IMR-90 (cell line): ENCODE measurements around the gene FBXW4. TPM values are rescaled to one million over a fixed set of nuclear protein-coding genes. Genes with fewer than 3 reads are reported as not detected.

Experiments used
- ATAC-seq: fragments of 200-7000 bp; cut with Tn5 transposase; 2 replicates; pipeline ENCODE4 v1.9.1; 2020; ENCODE audit warnings: low read depth, mild to moderate bottlenecking, moderate library complexity
- BruUV-seq: library from RNA; stranded (reverse); fragments of 400-500 nt; replicated peaks from 2 replicates; lab custom pipeline; 2021; lab: Mats Ljungman, UMichigan
- CTCF ChIA-PET: fragments of 300-600 bp; formaldehyde crosslinking; extraction: SDS; loops from one replicate; lab custom pipeline; 2021; ENCODE audit warnings: antibody characterized with exemption; lab: Yijun Ruan, JAX
- POLR2A ChIA-PET: fragments of 300-600 bp; sonication (Branson Sonifier 250); formaldehyde crosslinking; loops from one replicate; lab custom pipeline; 2022; ENCODE audit warnings: antibody characterized with exemption; ENCODE audit not compliant: unreplicated experiment; lab: Charles Lee
- DNase-seq: peaks from one replicate; pipeline ENCODE4 v3.0.0; 2013
- H2AFZ ChIP-seq: replicated peaks from 2 replicates; pipeline ENCODE3; 2013; ENCODE audit warnings: low read length, mild to moderate bottlenecking; ENCODE audit not compliant: poor library complexity
- H2AK5ac ChIP-seq: 2 replicates; pipeline ENCODE4 v1.6.1; 2013; ENCODE audit warnings: low read depth, low read length, inconsistent platforms
- H2AK9ac ChIP-seq: replicated peaks from 2 replicates; pipeline ENCODE3; 2013; ENCODE audit warnings: mild to moderate bottlenecking, low read depth, low read length, moderate library complexity; ENCODE audit not compliant: poor library complexity
- H2BK120ac ChIP-seq: 2 replicates; pipeline ENCODE4 v1.6.1; 2013; ENCODE audit warnings: low read depth, low read length, inconsistent platforms
- H2BK15ac ChIP-seq: 3 replicates; pipeline ENCODE4 v1.6.1; 2013; ENCODE audit warnings: low read depth, low read length, inconsistent platforms
- H2BK20ac ChIP-seq: 2 replicates; pipeline ENCODE4 v1.6.1; 2013; ENCODE audit warnings: low read depth, mild to moderate bottlenecking, inconsistent platforms, low read length, moderate library complexity
- H2BK5ac ChIP-seq: 2 replicates; pipeline ENCODE4 v1.6.1; 2013; ENCODE audit warnings: mild to moderate bottlenecking, low read depth, low read length, inconsistent platforms; ENCODE audit not compliant: poor library complexity, severe bottlenecking
- H3K14ac ChIP-seq: replicated peaks from 2 replicates; pipeline ENCODE4 v1.6.1; 2013; ENCODE audit warnings: low read depth, low read length, inconsistent platforms
- H3K18ac ChIP-seq: 2 replicates; pipeline ENCODE4 v1.6.1; 2013; ENCODE audit warnings: low read depth, low read length, control low read depth
- H3K23ac ChIP-seq: 2 replicates; pipeline ENCODE4 v1.6.1; 2013; ENCODE audit warnings: low read depth, low read length, inconsistent platforms
- H3K27ac ChIP-seq: 2 replicates; pipeline ENCODE4 v1.5.1; 2013; ENCODE audit warnings: mild to moderate bottlenecking, control low read depth, low read length; ENCODE audit not compliant: insufficient read depth
- H3K27me3 ChIP-seq: 2 replicates; pipeline ENCODE4 v1.6.1; 2013; ENCODE audit warnings: low read length; ENCODE audit not compliant: control insufficient read depth, insufficient read depth
- H3K36me3 ChIP-seq: 2 replicates; pipeline ENCODE4 v1.6.1; 2013; ENCODE audit warnings: low read length, mixed read lengths; ENCODE audit not compliant: control insufficient read depth, insufficient read depth
- H3K4ac ChIP-seq: 2 replicates; pipeline ENCODE4 v1.6.1; 2013; ENCODE audit warnings: low read depth, low read length, inconsistent platforms
- H3K4me1 ChIP-seq: 2 replicates; pipeline ENCODE4 v1.6.1; 2013; ENCODE audit warnings: low read length, mixed read lengths; ENCODE audit not compliant: control insufficient read depth, insufficient read depth
- H3K4me2 ChIP-seq: 2 replicates; pipeline ENCODE4 v1.6.1; 2013; ENCODE audit warnings: low read depth, mild to moderate bottlenecking, control low read depth, low read length, moderate library complexity
- H3K4me3 ChIP-seq: 2 replicates; pipeline ENCODE4 v1.5.1; 2013; ENCODE audit warnings: low read depth, mild to moderate bottlenecking, control low read depth, low read length, moderate library complexity; ENCODE audit not compliant: insufficient read depth
- H3K56ac ChIP-seq: 2 replicates; pipeline ENCODE4 v1.6.1; 2013; ENCODE audit warnings: low read length, inconsistent platforms; ENCODE audit not compliant: insufficient read depth; ENCODE audit errors: extremely low read depth
- H3K79me1 ChIP-seq, 2 experiments: 2 replicates each; pipeline ENCODE4 v1.6.1; 2013; ENCODE audit warnings: low read length in 2 of 2, inconsistent platforms in 1 of 2, low read depth in 1 of 2
- H3K9ac ChIP-seq: 2 replicates; pipeline ENCODE4 v1.6.1; 2013; ENCODE audit warnings: low read depth, low read length, control low read depth
- H3K9me1 ChIP-seq: 2 replicates; pipeline ENCODE4 v1.6.1; 2013; ENCODE audit warnings: low read length, inconsistent platforms; ENCODE audit not compliant: insufficient read depth
- H3K9me3 ChIP-seq: 2 replicates; pipeline ENCODE4 v1.6.1; 2013; ENCODE audit warnings: low read length; ENCODE audit not compliant: control insufficient read depth, insufficient read depth
- H4K20me1 ChIP-seq: 2 replicates; pipeline ENCODE4 v1.6.1; 2013; ENCODE audit warnings: low read length, inconsistent platforms; ENCODE audit not compliant: insufficient read depth
- H4K5ac ChIP-seq: 2 replicates; pipeline ENCODE4 v1.6.1; 2013; ENCODE audit warnings: mild to moderate bottlenecking, low read depth, low read length, control low read depth
- H4K8ac ChIP-seq, 2 experiments: 2 replicates each; pipeline ENCODE4 v1.6.1; 2013; ENCODE audit warnings: low read depth in 2 of 2, low read length in 2 of 2, control low read depth in 1 of 2, inconsistent platforms in 1 of 2
- H4K91ac ChIP-seq: 2 replicates; pipeline ENCODE4 v1.6.1; 2013; ENCODE audit warnings: low read depth, low read length, inconsistent platforms; ENCODE audit not compliant: insufficient read depth
- BHLHE40 ChIP-seq: fragments of 150-350 bp; IDR thresholded peaks from 2 replicates; pipeline ENCODE4 v1.6.1; 2016; ENCODE audit warnings: mild to moderate bottlenecking, low read depth, low read length
- CEBPB ChIP-seq: IDR thresholded peaks from 2 replicates; pipeline ENCODE4 v1.6.1; 2012; ENCODE audit warnings: low read depth, low read length, improper control_type of control experiment
- CHD1 ChIP-seq: IDR thresholded peaks from 2 replicates; pipeline ENCODE4 v1.6.1; 2012; ENCODE audit warnings: low read depth, low read length, improper control_type of control experiment
- FOS ChIP-seq: fragments of 150-350 bp; IDR thresholded peaks from 2 replicates; pipeline ENCODE4 v1.6.1; 2016; ENCODE audit warnings: low read depth, low read length
- MXI1 ChIP-seq: IDR thresholded peaks from 2 replicates; pipeline ENCODE4 v1.6.1; 2012; ENCODE audit warnings: low read depth, mild to moderate bottlenecking, low read length, moderate library complexity, borderline replicate concordance
- RCOR1 ChIP-seq: IDR thresholded peaks from 2 replicates; pipeline ENCODE4 v1.6.1; 2012; ENCODE audit warnings: mild to moderate bottlenecking, low read length, improper control_type of control experiment; ENCODE audit not compliant: insufficient replicate concordance
- RFX5 ChIP-seq: IDR thresholded peaks from 2 replicates; pipeline ENCODE4 v1.8.0; 2012; ENCODE audit warnings: low read depth, mild to moderate bottlenecking, low read length, moderate library complexity
- WGBS, 2 experiments: methylation state at CpG; one replicate each; pipeline versions ENCODE4 v1.1.5 to v1.1.7; 2013; ENCODE audit warnings: missing lambda C conversion rate in 2 of 2; ENCODE audit not compliant: insufficient read length in 1 of 2; ENCODE audit errors: extremely low coverage in 2 of 2; 5-methylcytosine and 5-hydroxymethylcytosine counted together
- dilution Hi-C: fragments of 300-500 bp; cut with HindIII; formaldehyde crosslinking; loops from one replicate; pipeline ENCODE4 v1.14.3; 2018; ENCODE audit warnings: low sequenced_read_pairs; ENCODE audit not compliant: unreplicated experiment
- in situ Hi-C: fragments of 300-500 bp; cut with MboI; formaldehyde crosslinking; loops from 3 replicates; pipeline ENCODE4 v1.14.3; 2019; ENCODE audit warnings: low sequenced_read_pairs, inconsistent platforms, mixed read lengths
- intact Hi-C: fragments of 100-400 bp; cut with micrococcal nuclease; formaldehyde crosslinking; loops from 2 replicates; pipeline ENCODE4 v1.10.0; 2022
- polyA plus RNA-seq, 3 experiments: library from polyadenylated mRNA; depleted of rRNA; stranded (reverse); fragments of >200 nt; gene quantifications; 2 replicates each; pipeline ENCODE4 v1.2.3, GENCODE V29; 2012; ENCODE audit warnings: low replicate concordance in 1 of 3
- total RNA-seq: library from RNA; depleted of rRNA; stranded (reverse); fragments of >200 nt; gene quantifications from 2 replicates; pipeline ENCODE4 v1.2.3, GENCODE V29; 2012

Gene FBXW4
- total and polyA plus RNA-seq, 2 of the 4 experiments (the other 2 are of a cell fraction) = 19.3 to 26.7 TPM

DNA sequence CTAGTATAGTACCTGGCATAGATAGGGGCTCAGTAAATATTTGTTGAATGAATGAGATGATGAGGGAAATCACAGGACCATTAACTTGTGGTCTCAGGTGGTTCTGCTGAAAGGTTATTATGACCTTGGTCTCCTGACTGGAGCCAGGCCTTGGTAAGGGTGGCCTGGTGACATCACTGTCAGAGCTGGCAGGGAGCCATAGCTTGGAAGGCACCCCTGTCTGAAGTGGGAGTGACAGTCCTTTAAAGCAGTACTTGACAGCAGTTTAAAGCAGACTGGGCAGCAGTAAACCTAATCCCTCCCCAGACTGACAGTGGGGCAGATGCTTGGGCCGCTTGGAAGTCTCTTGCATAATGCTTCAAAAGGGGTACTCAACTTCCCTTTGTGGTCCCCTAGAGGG lies 93.4 kb downstream of the FBXW4 start:
- H2BK120ac ChIP-seq = no peak overlapping the region
- no peak overlapping the region for H3K18ac ChIP-seq
- BruUV-seq = no TSS peak
- no peaks in the 10 kb centered on the region for H3K27me3 ChIP-seq
- no peaks in the 10 kb centered on the region; the same call in 1 of the 2 replicates for H4K20me1 ChIP-seq
- in situ Hi-C loops (no loop called here), intact Hi-C loops (no loop called here), dilution Hi-C loops (no loop called here)
- no peak overlapping the region for H2AFZ ChIP-seq
- H2BK15ac ChIP-seq = no peak overlapping the region
- H2AK9ac ChIP-seq = no peak overlapping the region
- no peak overlapping the region for H3K9ac ChIP-seq
- H2AK5ac ChIP-seq = no peak overlapping the region
- no peak overlapping the region for H4K91ac ChIP-seq
- H3K36me3 ChIP-seq = peaks cover 3% of the 10 kb centered on the region; the same call in 1 of the 2 replicates
- no peak overlapping the region for H2BK20ac ChIP-seq
- no peaks in the 10 kb centered on the region for H3K9me1 ChIP-seq
- no peak overlapping the region for H4K8ac ChIP-seq
- WGBS, 2 experiments = no CpG with 5 or more reads among the region's 1 CpG
- ATAC-seq (no peak), DNase-seq (no peak)
- no peak overlapping the region for H3K56ac ChIP-seq
- no peak overlapping the region for H2BK5ac ChIP-seq
- no peak overlapping the region for H3K23ac ChIP-seq
- no peaks in the 10 kb centered on the region for H3K79me1 ChIP-seq
- no peak overlapping the region for H3K4me2 ChIP-seq
- POLR2A ChIA-PET = no interaction called here
- no peak overlapping the region for H3K27ac ChIP-seq
- H3K4me1 ChIP-seq = no peaks in the 10 kb centered on the region
- H3K4me3 ChIP-seq = no peak overlapping the region
- no peak overlapping the region for H3K14ac ChIP-seq
- CTCF ChIA-PET = no interaction called here
- no peaks in the 10 kb centered on the region for H3K9me3 ChIP-seq
- H4K5ac ChIP-seq = no peak overlapping the region
- no peak overlapping the region for H3K4ac ChIP-seq
- no peak for TF ChIP-seq CHD1
- TF ChIP-seq FOS = no peak
- no peak for TF ChIP-seq CEBPB
- no peak for TF ChIP-seq BHLHE40
- TF ChIP-seq RFX5 = no peak
- TF ChIP-seq RCOR1 = no peak
- TF ChIP-seq MXI1 = no peak
